ENCODE measurements around the gene KCTD10.

DNA sequence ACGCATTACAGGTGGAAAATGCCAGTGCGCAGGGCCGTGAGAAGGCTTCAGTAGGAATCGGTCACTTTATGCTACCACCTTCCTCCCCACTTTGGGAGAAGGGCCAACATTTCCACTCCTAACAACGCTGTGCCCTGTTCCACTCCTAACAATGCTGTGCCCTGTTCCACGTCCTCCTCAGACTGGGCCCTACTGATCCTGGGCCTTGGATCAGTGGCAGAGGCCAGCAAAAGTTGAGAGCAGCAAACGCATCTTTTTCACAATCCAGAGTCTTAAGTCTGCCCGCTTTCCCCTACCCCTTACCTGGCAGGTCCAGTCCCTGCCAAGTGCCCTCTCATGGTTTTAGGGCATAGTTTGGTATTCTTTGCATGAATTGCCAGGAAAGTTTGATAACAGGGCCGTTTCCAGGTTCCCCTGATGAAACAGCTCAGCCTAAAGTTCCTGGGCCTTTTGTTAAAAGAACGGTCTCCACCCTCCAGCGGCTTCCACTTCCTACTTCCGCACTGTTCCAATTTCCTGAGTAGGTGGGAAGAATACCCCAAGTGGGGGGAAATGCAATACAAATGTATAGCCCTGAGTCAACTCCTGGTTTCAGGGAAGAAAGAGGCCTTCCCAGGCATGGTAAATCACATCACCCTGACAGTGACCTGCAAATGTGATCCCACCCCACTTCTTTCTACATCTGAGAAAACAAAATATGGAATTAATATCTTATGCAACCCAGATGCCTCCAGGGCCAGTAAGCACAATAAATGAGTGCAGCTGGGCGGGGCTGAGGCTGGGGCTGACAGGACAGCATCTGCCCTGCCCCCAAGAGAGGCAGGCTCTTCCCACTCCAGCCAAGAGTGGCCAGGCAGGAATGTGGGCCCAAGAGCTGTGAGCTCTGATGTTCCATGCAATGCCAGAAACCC lies 15.0 kb downstream of the KCTD10 start:
- TF ChIP-seq CTCF (IDR thresholded peaks at IDR 0.05 in 2 of 3, conservative IDR thresholded peaks at IDR 0.05 in 1 of 3; ENCODE audit: insufficient read depth in 2 of 3, low read depth in 1 of 3, low read length in 3 of 3) (no peak), MYBL2 (IDR thresholded peaks at IDR 0.05; ENCODE audit: low read depth) (no peak), MYBL2 (CRISPR knock-in tag; IDR thresholded peaks at IDR 0.05; ENCODE audit: borderline replicate concordance) (no peak), NFIC (IDR thresholded peaks at IDR 0.05) (no peak), CHD4 (IDR thresholded peaks at IDR 0.05; ENCODE audit: insufficient read depth, insufficient replicate concordance, low read depth, low read length, poor library complexity, severe bottlenecking) (no peak), ADNP (tag; IDR thresholded peaks at IDR 0.05) (no peak)
- TF ChIP-seq, protein P1, sequence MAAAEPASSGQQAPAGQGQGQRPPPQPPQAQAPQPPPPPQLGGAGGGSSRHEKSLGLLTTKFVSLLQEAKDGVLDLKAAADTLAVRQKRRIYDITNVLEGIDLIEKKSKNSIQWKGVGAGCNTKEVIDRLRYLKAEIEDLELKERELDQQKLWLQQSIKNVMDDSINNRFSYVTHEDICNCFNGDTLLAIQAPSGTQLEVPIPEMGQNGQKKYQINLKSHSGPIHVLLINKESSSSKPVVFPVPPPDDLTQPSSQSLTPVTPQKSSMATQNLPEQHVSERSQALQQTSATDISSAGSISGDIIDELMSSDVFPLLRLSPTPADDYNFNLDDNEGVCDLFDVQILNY (CRISPR knock-in tag; IDR thresholded peaks at IDR 0.05) = no peak
- TF ChIP-seq, protein P2, sequence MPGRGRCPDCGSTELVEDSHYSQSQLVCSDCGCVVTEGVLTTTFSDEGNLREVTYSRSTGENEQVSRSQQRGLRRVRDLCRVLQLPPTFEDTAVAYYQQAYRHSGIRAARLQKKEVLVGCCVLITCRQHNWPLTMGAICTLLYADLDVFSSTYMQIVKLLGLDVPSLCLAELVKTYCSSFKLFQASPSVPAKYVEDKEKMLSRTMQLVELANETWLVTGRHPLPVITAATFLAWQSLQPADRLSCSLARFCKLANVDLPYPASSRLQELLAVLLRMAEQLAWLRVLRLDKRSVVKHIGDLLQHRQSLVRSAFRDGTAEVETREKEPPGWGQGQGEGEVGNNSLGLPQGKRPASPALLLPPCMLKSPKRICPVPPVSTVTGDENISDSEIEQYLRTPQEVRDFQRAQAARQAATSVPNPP (IDR thresholded peaks at IDR 0.05; ENCODE audit: borderline replicate concordance, insufficient read depth, insufficient read length) = no peak
